ENCODE measurements around the gene CNKSR3. TPM values are rescaled to one million over a fixed set of nuclear protein-coding genes. Genes with fewer than 3 reads are reported as not detected.

The CNKSR3 gene
- total RNA-seq, 4 donors from 2014 or later = 10.4 to 23.9 (median 19.6) TPM

GRCh38 chr6:154536999-154537398 is 26.5 kb upstream of the CNKSR3 start:
- no peak for DNase-seq (ENCODE audit: extremely low spot score)
- intact Hi-C loops (cut with DNase I) = no loop called here
- TF ChIP-seq POLR2AphosphoS5 (IDR thresholded peaks at IDR 0.05) (no peak), EP300 (IDR thresholded peaks at IDR 0.05) (no peak), CTCF (IDR thresholded peaks at IDR 0.05) (no peak), POLR2A (IDR thresholded peaks at IDR 0.05; ENCODE audit: low read depth) (no peak)
- H3K27ac ChIP-seq (replicated peaks in 1 of 4) = no peak overlapping the region
- WGBS = 93% methylated on average over 3 of the region's 3 CpGs
- no peaks in the 10 kb centered on the region for H3K4me1 ChIP-seq
- no peaks in the 10 kb centered on the region for H3K36me3 ChIP-seq
- no peaks in the 10 kb centered on the region for H3K9me3 ChIP-seq
- H3K4me3 ChIP-seq = no peak overlapping the region
- no peaks in the 10 kb centered on the region for H3K27me3 ChIP-seq

- Histone ChIP-seq H3K9me3 (no peaks in the 10 kb centered on the region), H3K4me1 (no peaks in the 10 kb centered on the region), H3K27ac (replicated peaks in 1 of 4) (no peak overlapping the region), H3K27me3 (no peaks in the 10 kb centered on the region), H3K36me3 (no peaks in the 10 kb centered on the region), H3K4me3 (no peak overlapping the region)
- no peak for TF ChIP-seq POLR2A (IDR thresholded peaks at IDR 0.05; ENCODE audit: low read depth)
- no peak for TF ChIP-seq CTCF (IDR thresholded peaks at IDR 0.05)
- TF ChIP-seq POLR2AphosphoS5 (IDR thresholded peaks at IDR 0.05) = no peak
- TF ChIP-seq EP300 (IDR thresholded peaks at IDR 0.05) = no peak
- no peak for DNase-seq (ENCODE audit: extremely low spot score)
- 78% methylated on average over 7 of the region's 7 CpGs for WGBS
- intact Hi-C loops (cut with DNase I) = no loop called here
Observed at GRCh38 chr6:154536255-154536654, 25.8 kb upstream of the CNKSR3 start.

GRCh38 chr6:154535851-154536250 is 25.4 kb upstream of the CNKSR3 start:
- DNase-seq (ENCODE audit: extremely low spot score) = no peak
- no peak overlapping the region for H3K4me3 ChIP-seq
- H3K27me3 ChIP-seq = no peaks in the 10 kb centered on the region
- no peaks in the 10 kb centered on the region for H3K36me3 ChIP-seq
- 68% methylated on average over 2 of the region's 2 CpGs for WGBS
- intact Hi-C loops (cut with DNase I) = no loop called here
- no peaks in the 10 kb centered on the region for H3K4me1 ChIP-seq
- TF ChIP-seq POLR2AphosphoS5 (IDR thresholded peaks at IDR 0.05) = no peak
- TF ChIP-seq EP300 (IDR thresholded peaks at IDR 0.05) = no peak
- TF ChIP-seq POLR2A (IDR thresholded peaks at IDR 0.05; ENCODE audit: low read depth) = no peak
- TF ChIP-seq CTCF (IDR thresholded peaks at IDR 0.05) = no peak
- H3K27ac ChIP-seq (replicated peaks in 1 of 4) = no peak overlapping the region
- H3K9me3 ChIP-seq = no peaks in the 10 kb centered on the region

GRCh38 chr6:154535147-154535546 is 24.7 kb upstream of the CNKSR3 start:
- Histone ChIP-seq H3K4me3 (no peak overlapping the region), H3K27me3 (no peaks in the 10 kb centered on the region), H3K9me3 (no peaks in the 10 kb centered on the region), H3K4me1 (no peaks in the 10 kb centered on the region), H3K36me3 (no peaks in the 10 kb centered on the region), H3K27ac (replicated peaks in 1 of 4) (no peak overlapping the region)
- DNase-seq (ENCODE audit: extremely low spot score) = no peak
- no peak for TF ChIP-seq CTCF (IDR thresholded peaks at IDR 0.05)
- TF ChIP-seq EP300 (IDR thresholded peaks at IDR 0.05) = no peak
- TF ChIP-seq POLR2AphosphoS5 (IDR thresholded peaks at IDR 0.05) = no peak
- TF ChIP-seq POLR2A (IDR thresholded peaks at IDR 0.05; ENCODE audit: low read depth) = no peak
- intact Hi-C loops (cut with DNase I) = no loop called here
- 87% methylated on average over 3 of the region's 3 CpGs for WGBS

- TF ChIP-seq POLR2A (IDR thresholded peaks at IDR 0.05; ENCODE audit: low read depth) (no peak), EP300 (IDR thresholded peaks at IDR 0.05) (no peak), POLR2AphosphoS5 (IDR thresholded peaks at IDR 0.05) (no peak), CTCF (IDR thresholded peaks at IDR 0.05) (no peak)
- H3K27me3 ChIP-seq = no peaks in the 10 kb centered on the region
- intact Hi-C loops (cut with DNase I) = no loop called here
- H3K27ac ChIP-seq (replicated peaks in 1 of 4) = no peak overlapping the region
- H3K4me1 ChIP-seq = no peaks in the 10 kb centered on the region
- no peak for DNase-seq (ENCODE audit: extremely low spot score)
- 74% methylated on average over 2 of the region's 2 CpGs for WGBS
- H3K4me3 ChIP-seq = no peak overlapping the region
- H3K36me3 ChIP-seq = no peaks in the 10 kb centered on the region
- H3K9me3 ChIP-seq = no peaks in the 10 kb centered on the region
Observed at GRCh38 chr6:154534531-154534930, 24.0 kb upstream of the CNKSR3 start.
